GM18861 (cell line): Measurements from ENCODE around the gene PDE11A.
"Not testable (repeated sequence)": the region's sequence is repeated elsewhere in the genome, so short reads cannot be mapped to it uniquely, and the experiment has no call there.

Source experiments
- ATAC-seq: cut with Tn5 transposase; IDR thresholded peaks from one replicate; pipeline ENCODE4 v1.9.1; 2021; ENCODE audit not compliant: unreplicated experiment

Gene PDE11A

DNA sequence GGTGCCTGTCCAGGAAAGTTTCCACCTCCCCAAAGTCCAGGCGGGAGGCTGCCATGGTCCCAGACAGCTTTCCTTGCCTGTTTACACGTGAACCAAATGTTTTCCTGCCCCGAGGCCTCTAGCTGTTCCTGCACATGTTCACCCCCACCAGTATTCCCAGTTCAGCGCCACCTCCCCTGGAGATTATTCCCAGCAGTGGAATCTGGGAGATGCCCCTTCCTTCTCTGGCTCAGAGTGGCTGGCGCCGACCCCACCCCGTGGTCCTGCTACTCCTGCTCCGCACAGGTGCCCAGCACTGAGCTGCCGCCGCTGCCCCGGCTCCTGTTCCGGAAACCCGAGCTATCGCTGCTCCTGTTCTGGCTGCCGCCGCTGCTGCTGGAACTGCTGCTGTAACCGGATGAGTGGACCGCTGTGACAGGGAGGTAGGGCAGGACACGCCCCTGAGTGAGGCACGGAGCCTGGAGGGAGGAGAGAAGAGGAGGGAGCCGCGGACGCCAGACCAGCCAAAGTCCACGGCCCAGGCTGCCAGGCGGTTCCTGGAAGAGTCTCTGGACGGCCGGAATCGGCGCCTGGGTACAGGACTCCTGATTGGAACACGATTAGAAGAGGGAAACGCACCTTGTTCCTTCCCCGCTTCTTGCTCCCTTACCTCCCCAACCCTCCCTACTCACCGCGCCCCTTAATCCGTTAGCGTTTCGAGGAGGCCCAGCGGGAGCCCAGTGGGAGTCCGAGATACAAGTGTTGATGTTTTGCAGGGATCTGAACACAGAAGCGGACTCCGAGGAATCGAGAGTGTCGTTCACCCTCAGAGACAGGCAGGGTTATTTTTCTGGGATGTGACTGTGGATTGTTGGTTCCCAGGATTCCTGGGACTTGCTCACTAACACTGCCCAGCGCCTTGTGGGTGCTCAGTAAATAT is at the start of gene PDE11A:
Gene PDE11A (minus strand): TSS at position 395 of the 919 bp plus-strand sequence. CDS start 340 bp downstream, at position 55.
- no peak for ATAC-seq

DNA sequence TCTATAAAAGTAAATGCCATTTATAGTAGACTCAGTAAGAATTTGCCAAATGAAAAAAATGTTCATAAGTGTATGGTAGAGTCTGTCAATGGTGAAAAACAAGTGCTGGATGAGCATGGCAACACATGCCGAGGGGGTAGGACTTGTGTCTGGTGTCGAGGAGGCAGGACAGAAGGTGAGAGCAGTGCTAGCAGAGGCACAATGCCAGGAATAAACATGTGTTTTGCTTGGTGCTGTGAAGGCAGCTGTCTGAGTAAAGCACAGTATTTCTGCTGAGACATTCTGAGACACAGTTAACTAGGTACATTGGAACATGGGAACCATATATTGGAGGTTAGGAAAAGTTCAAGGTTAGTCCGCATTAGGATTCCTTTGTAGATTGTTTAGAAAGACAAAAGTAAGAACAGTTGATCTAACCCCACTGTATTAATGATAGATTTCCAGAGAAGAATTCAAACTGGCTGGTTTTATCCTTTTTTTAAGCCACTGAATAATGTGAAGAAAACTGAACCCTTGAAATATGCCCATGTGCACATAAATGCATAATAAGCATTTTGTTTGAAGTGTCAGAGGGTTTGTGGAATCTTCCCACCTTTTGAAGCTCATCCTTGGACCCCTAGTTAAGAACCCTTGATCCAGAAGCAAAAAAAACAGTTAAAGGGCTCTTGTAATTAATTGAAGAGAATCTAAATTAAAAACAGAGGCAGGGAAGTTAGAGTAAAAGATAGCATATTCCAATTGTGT is 46.8 kb upstream of the PDE11A start:
- no peak for ATAC-seq

DNA sequence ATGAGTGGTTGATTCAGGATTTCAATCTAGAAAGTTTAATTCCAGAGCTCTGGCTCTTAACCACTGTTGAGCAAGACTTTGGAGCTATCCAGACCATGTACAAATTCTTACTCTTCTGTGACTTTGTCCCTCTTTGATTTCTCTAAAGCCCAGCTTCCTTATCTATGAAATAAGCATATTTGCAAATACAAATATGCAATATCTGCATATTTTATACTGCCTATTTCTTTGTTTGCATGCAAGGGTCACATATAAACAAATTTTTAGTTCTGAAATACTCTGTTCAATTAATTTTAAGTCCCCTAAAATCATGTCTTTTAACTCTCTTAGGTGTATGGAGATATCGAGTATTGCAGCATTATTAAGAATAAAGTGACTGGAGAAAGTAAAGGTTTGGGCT is 45.1 kb upstream of the PDE11A start:
- no peak for ATAC-seq

DNA sequence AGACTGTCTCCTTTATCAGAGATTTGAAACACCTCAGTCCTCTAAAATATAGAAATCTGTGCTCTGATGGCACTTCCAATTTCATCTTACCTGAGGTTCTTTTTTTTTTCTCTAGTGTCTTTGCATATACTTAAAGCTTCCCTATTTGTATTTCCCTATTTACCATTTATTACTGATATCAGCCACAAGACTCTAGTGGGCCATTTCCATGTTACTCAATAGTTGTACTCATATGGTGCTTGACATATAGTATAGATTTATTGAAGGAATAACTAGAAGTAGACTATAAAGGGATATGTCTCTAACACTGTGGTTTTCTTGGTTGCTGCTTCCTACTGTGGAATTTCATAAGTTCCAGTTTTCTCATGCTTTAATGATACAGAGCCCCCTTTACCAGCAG is 42.7 kb upstream of the PDE11A start:
- ATAC-seq, result no peak

DNA sequence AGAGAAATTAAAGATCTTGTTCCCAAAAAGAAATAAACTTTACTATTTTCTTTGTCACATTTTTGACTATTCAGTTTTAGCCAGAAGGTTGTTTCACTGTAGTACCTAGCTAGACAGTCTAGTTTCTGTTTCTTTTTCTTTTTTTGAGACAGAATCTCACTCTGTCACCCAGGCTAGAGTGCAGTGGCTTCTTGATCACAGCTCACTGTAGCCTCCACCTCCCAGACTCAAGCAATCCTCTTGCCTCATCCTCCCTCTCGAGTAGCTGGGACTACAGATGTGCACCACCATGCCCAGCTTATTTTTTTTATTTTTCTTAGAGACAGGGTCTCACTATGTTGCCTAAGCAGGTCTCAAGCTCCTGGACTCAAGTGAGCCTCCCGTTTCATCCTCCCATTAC is 41.9 kb upstream of the PDE11A start:
- peak; percentile 28 for ATAC-seq

DNA sequence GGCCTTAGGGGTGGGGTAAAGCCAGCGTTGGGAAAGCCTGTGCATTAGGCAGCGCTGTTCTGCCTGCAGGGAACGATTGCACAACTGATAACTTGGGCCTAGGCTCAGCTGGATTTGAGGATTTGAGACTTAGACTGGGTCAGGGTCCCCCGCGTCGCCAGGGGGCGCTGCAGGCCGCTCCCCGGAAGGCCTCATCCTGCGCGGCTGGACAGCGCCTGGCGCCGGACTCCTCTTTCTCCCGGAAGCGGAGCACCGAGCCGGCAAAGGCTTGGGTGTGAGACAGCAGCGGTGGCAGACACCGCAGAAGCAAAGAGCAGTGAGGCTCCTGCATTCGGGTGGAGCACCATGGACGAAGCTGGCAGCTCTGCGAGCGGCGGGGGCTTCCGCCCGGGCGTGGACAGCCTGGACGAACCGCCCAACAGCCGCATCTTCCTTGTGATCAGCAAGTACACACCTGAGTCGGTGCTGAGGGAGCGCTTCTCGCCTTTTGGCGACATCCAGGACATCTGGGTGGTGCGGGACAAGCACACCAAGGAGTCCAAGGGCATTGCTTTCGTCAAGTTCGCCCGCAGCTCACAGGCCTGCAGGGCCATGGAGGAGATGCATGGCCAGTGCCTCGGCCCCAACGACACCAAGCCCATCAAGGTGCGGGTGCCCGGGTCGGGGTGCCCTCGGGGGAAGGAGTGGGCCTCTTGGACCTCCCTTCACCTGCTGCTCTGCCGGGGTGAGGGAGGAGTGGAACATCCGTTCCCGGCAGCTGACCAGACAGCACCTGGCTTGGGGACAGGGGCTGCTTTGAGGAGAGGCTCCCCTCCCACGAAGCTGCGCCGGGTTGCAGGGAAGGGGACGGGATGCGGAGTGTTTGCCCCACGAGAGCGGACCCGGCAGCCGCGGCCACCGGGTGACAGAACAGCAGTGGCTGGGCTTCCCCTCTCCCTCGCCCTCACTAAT is 39.9 kb upstream of the PDE11A start, which contains the start of gene RBM45:
Gene RBM45 (plus strand): TSS at position 236 of the 951 bp plus-strand sequence. CDS start 110 bp downstream, at position 346.
- peak; percentile 91 for ATAC-seq

DNA sequence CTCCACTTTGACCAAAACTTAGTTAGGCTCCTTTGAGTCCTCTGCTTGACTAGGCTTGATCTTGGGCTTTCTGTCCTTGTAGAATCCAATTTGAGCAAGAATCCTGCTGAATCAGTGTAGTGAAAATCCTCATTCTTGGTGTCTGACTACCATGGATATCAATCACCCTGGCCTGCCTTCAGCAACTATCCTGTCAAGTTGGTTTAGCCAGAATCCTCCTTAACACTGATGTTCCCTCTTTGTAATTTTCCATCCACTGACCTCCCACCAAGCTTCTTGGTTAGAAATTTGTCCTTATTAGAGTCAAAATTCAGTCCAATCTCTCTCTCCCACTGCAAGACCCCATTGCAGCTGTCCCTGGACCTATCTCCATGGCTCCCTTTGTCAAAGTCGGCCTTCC is 39.2 kb upstream of the PDE11A start:
- ATAC-seq, result no peak

DNA sequence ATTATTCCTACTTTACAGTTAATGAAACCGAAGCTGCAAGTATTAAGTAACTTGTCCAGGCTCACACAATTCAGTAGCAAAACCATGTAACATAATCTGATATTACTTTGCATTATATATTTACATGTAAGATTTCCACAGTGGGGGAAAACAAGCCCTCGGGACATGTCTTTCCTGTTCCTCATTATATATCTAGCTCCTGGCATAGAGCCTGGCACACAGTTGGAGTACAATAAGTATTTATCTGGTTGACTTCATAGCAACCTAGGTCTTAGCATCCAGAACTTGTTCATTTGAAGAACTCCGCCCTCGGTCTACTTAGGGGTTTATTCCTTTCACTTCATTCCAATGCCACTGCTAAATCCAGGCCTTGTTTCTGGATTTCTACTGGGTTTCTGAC is 38.1 kb upstream of the PDE11A start:
- ATAC-seq, result no peak

DNA sequence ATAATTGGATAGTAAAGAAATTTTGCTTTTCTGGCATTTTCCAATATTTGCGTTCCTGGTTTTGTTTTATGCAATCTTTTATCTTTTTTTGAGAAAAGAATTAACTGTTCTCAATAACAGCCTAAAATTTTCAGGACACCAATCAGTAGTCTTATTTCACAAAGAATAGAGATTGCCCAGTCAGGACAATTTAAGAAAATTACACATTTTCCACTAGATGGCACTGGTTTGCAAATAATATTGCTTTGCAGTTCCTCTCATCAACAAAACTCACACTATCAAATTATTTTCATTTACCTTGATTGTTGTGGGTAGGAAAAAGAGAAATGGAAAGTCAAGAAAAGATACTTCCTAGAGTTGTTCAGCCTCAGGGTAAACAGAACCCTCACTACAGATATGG is 37.2 kb upstream of the PDE11A start:
- peak; percentile 18 for ATAC-seq

DNA sequence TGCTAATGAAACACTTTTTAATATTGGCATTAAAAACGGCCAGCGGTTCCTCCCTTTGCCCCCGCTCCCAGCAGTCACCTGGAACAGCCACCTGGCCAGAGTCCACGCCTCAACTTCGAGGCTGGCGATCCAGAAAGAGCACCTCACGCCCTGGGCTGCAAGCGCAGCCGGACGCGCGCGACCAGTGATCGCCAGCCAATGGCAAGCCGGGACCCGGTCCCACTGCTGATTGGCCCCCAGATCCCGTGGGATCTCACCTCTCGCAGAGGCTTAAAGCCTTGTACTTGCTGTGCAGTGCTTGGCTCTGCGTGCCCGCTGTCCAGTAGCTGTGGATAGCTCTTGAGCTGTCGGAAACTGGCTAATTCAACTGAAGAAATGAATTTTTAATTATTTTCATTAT is 35.6 kb upstream of the PDE11A start:
- no peak for ATAC-seq

DNA sequence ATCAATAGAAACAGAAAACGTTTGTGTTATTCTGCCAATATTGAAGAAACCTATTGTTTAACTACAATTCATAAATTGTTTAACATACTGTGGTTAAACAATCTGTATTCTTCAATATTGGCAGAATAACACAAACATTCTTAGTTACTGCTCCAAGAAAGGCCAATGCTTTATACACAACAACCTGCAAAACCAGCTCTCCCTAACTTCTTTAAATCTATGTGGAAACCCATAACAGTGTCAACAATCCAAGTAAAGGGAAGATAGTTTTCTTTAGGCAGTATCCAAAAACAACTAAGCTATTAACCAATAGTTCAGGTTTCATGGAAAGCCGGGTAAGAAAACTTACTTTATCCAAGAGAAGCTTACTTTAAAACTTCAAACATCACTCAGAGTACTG is 33.5 kb upstream of the PDE11A start:
- no peak for ATAC-seq

DNA sequence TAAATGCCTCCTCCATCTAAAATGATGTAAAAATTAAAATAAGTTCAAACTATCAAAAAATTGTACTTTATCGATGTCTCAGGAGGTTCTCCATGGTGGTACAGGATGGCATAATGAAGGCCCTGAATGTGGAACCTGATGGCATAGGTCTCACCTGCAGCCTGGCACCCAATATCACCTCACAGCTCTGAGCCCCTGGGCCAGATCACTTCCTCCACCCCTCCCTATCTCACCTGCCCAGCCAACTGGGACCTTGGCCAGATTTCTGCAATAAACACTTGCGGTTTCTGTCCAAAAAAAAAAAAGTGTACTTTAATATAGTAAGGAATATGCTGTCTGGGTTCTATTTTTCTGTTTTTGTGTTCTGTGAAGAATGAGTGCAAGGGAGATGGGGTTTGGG is 33.0 kb upstream of the PDE11A start:
- ATAC-seq, result no peak

DNA sequence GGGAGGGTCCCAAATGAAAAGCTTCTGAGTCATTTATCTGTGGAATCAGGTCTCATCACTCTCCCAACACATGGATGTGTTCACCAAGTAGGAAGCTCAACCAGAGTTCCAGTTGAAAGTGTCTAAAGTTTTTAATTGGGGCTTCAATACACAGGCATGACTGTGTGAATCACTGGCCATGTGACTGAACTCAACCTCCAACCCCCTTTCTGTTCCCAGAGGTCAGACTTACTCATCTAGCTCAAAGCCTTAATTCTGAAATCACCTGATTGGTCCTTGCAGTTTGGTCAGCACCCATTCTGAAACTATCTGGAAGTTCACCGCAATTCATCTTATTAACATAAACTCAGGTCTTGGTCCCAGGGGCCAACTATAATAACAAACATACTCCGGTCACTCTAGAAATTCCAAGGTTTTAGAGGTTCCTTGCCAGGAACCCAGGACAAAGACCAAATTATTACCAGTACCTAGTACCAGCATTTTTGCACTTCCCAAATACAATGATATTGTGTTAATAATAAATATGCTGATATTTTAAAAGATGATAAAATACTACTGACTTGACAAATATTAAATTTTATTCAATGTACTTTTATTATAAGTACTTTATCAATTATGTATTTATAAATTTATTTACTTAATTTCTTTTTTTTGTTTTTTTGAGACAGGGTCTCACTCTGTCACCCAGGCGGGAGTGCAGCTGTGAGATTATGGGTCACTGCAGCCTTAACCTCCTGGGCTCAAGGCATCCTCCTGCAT is 28.9 kb upstream of the PDE11A start:
- ATAC-seq, result no peak

DNA sequence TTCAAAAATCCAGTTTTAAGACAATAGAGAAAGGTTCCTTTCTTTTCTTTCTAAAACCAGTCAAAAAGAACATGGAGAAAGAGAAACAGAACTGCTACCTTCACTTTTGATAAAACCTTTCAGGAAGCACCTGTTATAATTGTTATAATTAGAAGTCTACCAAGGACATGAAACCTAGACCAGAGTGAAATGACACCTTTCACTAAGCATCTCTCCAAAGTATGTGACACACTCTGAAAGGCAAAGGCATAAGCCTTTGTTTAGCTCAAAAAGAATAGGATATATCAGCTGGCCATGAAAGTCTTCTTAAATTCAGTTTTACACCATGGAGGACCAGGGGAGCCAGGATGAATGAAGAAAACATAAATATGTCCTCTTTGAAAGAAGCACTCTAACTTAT is 20.9 kb upstream of the PDE11A start:
- ATAC-seq, result no peak

DNA sequence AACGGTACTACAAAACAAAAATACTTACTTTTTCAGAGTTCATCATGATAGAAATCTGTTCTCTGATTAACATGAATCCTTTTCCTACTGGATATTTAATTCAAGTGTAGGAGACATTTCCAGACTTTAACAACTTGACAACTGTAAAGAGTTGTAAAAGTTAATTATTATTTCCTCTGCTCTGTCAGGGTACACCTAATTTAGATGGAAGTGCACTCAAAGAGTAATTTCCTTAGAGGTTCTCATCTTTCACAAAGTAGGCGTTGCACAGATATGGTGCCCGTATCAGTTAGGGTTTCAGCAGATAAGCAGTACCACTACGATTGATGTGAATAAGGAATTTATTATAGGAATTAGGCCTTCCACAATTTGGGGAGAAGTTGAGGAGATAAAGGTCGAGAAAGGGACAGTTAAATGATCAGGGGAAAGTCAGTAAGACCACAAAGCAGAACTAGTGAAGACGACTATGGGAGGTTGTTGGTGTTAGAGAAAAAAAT is 16.2 kb upstream of the PDE11A start:
- no peak for ATAC-seq

DNA sequence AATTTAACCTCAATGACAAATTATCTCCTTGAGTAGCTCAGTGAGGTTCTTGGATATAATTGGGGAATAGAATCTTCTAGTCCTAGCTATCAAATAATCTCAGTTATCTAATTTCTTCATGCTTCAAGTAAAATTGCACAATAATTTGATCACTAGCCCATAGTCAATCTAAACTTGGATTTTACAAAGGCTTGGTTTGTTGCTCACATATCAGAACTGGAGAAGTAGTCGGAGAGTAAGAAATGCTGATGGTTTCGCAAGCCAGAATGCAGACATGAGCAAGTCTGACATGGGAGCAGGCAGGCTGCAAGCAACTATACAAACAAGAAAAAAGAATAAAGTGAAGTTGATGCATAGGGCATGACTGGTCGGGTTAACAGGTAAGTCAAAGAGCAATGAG is 11.7 kb upstream of the PDE11A start:
- ATAC-seq, result no peak

DNA sequence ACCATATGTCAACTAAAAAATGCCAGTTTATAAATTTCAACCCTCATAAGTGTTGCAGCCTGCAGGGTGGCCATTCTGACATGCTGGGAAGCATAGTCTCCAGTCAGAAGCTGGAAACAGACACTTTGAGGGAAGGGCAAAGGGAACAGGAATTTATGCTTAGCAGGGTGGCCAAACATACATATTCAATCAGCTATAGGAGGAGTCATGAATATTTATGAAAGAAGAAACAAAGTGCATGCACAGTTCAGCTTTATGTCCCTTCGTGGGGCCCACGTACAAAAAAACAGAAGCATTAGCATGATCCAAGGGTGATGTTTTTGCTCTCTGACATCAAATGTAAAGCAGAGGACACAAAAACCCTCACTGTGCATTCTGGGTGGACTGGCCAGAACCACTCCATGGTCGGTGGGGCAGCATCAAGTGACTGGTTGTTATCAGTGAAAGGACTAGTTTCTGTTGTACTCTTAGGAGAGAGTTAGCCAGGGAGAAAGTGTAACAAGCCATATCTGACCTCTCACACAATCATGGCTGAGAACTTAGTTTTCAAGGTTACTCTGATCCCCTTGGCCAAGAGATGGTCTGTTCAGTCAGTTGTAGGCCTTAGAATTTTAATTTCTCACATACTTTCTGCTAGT is 9.9 kb upstream of the PDE11A start:
- ATAC-seq, result no peak

DNA sequence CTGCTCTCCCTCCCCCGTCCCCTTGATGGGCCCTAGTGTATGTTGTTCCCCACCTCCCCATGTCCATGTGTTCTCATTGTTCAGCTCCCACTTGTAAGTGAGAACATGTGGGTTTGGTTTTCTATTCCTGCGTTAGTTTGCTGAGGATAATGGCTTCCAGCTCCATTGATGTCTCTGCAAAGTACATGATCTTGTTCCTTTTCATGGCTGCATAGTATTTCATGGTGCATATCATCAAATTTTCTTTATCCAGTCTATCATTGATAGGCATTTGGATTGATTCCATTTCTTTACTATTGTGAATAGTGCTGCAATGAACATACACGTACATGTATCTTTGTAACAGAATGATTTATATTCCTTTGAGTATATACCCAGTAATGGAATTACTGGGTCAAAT is 6.7 kb upstream of the PDE11A start:
- ATAC-seq, result not testable (repeated sequence)

DNA sequence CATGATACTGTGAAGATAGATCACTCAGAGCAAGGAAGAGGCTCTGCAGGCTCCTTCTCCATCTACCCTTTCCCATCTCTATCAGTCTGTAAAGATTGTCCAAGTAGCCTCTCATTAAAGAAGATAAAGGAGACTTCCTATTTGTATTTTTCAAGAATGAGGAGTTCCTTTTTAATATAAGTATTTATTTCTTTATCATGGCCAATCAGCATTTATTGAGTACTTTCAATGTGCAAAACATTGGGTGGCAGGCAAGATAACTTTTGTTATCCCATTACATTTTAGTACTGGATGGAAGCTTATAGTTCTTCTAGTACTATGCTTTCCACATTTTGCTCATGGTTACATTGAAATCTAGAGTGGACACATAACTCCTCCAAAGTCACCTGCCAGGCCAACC is 3.6 kb upstream of the PDE11A start:
- ATAC-seq, result no peak

DNA sequence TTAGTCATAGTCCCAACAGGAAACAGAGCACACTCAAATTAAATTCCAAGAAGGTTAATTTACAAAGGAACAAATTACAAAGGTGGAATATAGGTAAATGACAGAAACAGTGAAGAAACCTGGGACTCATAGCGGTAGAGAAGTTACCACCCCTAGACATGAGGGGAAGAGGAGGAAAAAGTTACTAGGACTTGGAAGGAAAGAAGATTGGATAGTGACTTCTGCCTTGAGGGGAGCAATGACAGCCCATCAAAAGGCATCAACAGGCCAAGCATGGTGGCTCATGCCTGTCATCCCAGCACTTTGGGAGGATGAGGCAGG is 2.4 kb upstream of the PDE11A start:
- ATAC-seq, result no peak
